Mesenteric fat pad (tissue), 1 donor: Measurements from ENCODE around the gene MOB3B. TPM values are rescaled to one million over a fixed set of nuclear protein-coding genes. Genes with fewer than 3 reads are reported as not detected.
"Not testable (repeated sequence)": the region's sequence is repeated elsewhere in the genome, so short reads cannot be mapped to it uniquely, and the experiment has no call there.

Source experiments
- DNase-seq: peaks from one replicate; pipeline ENCODE4 v3.0.0-alpha.2; 2020; ENCODE audit warnings: low spot score
- total RNA-seq: library from RNA; stranded (reverse); fragmentation: NEBNext Ultra II Directional; extraction: Animal tissue kit (Norgen Biotek cat#: 25700); gene quantifications from one replicate; pipeline ENCODE4 v1.2.1, GENCODE V29; 2021
- donor health status: DM: yes; HTN: yes; CAD: no.

Gene MOB3B
- total RNA-seq, 1 donor from 2014 or later = 3.8 TPM

DNA sequence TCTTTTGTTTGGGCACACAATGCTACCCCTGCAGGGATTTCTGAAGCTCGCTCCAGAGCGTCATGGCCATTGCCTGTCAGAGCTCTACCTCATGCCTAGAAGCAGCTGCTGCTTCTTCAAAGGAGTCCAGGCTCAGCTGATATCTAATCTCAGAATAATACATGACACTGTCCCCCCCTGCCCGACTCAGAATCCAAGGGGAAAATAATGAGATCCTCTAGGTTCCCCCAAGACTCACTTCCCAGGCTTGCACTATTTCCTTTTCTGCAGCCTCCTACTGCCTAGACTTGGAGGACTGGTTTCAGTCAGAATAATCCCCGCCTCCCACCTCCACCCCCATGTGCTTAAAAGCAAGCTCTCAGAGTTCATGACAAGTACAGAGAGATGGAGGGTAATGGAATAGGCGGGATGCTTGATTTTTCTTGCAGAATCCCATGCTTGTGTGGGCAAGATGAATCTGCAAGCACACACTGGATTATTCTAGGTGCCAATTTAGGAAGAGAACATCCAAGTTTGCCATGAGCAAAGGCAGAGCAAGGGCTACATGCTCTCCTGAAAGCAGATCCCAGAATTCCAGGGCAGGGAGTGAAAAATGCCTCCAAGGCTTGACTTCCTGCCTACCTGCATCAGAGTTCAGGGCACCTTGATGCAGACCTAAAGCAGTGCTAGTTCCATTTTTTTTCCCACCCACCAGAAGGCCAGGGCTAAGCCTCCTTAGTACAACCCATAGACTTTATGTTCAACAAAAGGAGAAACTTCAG, 102.9 kb downstream of the MOB3B start:
- no peak for DNase-seq

DNA sequence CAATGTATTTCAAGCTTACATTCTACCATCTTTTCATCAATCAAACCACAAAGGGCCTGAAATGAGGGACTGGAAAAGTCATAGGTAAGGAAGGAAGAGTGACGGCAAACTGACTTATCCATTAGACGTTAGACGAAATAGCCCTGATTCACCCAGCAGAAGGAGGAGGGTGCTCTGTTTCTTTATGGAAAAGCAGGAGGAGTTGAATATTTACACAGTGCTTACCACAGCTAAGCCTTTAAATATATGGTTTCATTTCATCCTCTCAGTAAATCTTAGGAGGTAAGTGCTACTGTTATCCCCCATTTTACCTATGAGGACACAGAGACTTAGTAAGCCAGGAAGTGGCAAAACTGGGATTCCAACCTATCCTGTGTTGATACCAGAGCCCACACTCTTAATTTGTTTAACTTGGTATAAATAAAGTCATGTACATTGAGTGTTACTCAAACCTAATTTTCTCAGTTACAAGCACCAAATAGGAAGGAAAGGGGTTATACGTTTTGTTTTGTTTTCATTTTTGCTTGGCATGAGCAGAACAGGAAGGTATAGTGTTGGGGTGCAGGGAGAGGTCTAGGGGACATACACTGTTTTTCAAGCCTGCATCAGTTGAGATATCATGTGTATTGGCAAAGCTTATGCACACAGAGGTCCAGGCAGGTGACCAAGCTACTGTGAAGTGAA, 103.6 kb downstream of the MOB3B start:
- no peak for DNase-seq

DNA sequence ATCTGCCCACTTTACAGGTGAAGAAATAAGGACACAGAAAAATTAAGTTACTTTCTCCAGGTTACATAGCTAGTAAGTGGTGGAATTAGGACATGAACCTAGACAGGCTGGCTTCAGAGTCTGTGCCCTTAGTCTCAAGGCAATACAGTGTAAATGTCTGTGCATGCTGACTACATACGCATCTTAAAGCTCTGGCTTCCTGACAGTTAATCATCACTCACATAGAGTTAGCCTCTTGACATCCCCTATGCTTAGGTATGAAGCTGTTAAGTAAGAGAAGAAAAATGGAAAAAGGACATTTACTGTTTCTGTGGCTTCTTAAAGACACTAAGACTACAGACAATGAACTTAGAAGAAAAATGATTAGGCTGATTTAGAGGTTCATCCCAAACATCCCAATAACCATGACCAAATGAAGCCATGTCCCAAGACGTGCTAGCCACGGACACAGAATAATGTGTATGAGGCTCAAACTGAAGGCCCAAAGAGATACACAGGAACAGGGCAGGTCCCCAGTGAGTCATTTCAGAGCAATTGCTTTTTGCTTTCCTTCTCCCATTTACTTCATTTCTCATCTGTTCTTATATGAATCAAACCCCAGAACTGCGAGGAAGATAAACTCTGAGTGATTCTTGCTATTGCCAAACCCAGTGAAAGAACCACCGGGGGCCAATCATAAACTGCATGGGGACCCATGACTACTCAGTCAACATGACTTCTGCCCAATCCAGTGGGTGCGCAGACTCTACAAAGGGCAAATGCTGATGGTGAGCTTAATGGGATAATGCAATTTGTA, 105.5 kb downstream of the MOB3B start:
- no peak for DNase-seq

DNA sequence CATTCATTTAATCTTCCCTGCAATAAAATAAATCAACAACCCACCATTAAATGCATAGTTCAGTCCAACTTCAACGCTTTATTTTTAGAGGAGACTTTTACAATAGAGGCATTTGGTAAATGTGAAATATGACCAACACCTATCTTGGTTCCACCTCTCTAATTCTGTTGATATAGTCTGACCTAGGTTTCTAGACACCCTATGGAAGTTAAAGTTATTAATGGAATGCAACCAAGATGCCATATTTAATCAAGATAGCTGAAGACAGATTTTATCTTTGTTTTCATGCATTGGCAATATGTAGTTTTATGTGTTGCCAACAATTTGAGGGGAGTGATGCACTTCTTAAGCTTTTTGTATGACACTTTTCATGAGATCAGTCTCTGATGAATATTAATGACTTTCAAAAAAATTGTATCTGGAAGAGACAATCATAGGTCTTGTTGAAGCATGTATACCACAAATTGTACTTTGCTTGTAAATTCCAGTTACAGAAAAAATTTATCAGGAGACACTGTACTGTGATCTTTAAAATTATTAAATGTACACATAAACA, 107.3 kb downstream of the MOB3B start:
- no peak for DNase-seq

DNA sequence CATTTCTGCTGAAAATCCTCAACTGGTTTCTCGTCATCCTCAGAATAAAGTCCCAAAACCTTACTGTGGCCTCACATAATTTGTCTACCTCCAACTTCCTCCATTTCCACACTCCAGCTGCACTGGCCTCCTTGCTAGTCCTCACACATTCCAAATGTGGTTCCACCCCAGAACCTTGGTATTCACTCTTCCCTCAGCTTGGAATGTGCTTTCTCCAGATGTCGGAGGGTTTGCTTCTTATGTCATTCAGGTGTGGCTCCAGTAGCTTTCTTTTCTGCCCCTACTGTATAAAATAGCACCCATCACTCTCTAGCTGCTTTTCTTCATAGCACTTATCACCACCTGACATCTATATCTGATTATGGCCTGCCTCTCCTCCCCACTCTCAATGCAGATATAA, 108.0 kb downstream of the MOB3B start:
- DNase-seq = no peak

DNA sequence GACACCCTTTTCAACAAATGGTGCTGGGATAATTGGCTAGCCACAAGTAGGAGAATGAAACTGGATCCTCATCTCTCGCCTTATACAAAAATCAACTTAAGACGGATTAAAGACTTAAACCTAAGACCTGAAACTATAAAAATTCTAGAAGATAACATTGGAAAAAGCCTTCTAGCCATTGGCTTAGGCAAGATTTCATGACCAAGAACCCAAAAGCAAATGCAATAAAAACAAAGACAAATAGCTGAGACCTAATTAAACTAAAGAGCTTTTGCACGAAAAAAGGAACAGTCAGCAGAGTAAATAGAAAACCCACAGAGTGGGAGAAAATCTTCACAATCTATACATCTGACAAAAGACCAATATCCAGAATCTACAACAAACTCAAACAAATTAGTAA, 110.1 kb downstream of the MOB3B start:
- DNase-seq = not testable (repeated sequence)

DNA sequence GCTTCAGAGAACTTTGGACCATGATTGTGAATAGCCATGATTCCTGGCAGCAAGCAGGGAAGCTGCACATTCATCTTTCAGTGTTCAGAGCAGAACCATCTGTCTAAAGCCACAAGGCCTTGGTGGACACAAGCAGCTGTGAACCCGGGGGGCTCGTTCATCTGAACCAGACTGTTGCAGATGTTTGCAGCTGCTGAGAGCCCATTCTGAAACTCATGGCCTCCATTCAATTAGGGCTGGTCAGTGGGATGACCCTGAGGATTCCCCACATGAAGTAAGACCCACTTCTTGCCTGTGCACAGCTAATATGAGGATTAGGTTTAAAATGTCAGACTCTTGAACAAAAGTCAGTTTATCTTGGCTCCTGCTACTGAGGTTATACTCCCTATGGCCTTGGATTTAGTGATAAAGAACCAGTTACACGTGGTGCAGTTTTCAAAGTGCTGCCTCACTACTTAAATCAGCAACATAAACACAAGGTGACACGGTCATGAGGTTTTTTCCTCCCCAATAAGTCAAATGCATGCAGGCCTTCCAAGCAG, 115.3 kb downstream of the MOB3B start:
- no peak for DNase-seq

DNA sequence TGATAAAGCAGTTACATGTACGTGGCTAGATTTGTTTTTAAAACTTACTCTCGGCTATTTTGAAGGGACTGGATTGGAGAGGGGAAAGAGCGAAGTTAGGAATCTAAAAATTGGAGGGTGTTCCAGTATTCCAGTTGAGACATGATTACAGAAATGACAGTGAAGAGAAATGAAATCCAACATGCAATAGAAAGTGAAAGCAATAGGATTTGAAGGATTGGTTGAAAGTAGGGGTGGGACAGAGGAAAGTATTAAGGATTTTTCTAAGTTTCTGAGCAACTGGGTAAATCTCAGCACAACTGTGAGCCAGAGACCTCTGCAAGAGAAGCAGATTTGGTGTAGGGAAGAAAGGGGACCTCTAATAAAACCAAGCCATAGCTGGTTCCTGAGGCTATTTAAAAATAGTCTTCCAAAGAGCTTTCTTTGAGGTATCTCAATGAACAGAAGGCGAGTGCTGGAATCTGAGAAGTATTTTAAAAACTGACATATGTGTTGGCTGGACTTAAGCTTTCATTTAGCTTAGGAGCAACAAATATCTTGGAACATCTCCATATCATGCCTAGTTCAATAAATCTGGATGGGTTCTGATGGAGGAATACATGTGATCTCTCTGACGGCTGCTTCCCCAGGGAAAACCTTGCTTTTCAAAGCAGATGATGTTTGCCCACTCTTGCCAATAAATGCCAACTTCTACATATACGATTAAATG, 115.9 kb downstream of the MOB3B start:
- no peak for DNase-seq

DNA sequence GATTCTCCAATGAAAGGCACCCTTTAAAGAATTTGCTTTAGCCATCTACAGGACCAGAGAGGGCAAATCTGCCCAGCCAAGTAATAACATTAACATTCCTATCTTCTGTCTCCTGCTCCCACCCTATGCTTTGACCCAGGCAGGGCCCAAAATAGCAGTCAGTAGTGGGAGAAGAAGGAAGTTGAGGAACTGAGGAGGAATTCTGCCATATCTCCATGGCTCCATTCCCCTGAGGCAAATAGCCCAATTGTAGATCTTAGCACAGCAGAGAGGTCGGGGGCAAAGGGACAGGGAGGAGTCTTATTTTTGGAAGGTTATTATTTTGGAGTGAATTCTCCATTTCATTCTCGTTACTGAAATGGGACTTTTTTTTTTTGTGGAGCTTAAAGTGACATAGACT, 116.7 kb downstream of the MOB3B start:
- no peak for DNase-seq

DNA sequence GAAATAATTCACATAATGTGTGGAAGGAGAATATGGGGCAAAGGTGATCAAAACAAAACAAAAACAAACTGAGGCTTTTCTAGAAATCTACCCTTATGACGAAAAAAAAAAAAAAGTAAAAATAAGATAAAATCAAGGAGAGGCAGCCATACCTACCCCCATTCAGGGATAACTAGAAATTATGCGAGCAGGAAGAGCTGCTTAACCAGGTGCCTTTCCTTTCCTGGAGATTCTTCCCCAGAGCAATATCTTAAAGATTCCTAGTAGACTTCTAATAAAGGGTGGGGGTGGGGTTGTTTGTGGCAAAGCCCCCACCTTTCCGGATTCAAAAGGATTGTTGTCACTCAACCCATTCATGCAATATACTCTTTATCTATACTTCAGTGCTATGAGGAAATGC, 117.5 kb downstream of the MOB3B start:
- no peak for DNase-seq

DNA sequence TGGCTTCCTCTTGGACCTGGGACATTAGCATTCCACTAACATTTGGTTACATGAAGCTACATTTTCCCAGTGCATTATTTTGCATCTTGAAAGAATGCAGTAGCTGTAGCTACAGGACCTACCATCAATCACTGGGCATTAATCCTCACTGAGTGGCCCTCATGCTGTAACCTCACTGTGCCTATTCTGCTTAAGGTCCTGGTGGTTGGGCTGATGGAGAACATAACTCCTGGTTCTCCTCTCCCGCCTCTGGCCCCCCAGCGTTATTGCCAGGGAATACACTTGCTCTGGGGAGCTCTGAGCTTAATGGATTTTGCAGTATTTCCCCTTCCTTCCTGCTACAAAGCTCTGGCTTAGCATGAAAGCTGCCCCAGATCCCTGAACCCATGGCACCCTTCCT, 121.1 kb downstream of the MOB3B start:
- DNase-seq = no peak

DNA sequence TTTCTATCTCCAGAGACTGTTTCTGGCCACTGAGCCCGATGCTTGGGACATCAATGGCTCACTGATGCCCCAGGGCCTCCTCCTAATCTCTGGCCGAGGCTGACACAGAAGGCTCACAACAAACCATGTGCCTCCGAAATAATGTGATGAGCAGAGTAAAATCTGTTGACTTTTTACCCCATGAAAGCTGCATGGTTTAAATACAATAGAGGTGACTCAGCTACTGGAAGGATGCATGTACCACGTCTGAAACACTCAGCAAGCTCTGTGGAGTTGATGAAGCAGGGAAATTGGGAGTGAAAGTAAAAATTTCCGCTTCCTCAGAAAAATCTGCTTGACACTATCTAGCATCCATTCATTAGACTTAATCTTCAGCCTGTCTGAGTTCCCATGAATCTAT, 121.6 kb downstream of the MOB3B start:
- no peak for DNase-seq

DNA sequence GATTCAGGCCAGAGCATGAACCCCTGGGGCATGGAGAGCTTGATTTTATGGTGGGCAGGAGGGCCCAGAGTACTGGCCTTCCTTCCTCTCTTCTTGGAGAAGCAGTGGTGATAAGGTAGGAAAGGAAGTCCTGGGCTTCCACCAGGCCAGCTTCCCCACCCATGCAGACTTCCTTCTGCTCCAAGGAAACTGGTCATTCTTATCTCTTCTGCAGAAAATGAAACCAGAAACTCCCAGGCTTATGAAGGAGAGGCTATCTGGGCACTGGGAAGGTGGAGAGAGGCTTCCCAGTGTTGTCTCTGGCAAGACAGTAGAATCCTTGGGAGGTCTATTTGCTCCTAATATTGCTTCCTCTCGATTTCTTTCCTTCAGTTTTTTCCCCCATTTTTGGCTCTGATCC, 122.1 kb downstream of the MOB3B start:
- no peak for DNase-seq

DNA sequence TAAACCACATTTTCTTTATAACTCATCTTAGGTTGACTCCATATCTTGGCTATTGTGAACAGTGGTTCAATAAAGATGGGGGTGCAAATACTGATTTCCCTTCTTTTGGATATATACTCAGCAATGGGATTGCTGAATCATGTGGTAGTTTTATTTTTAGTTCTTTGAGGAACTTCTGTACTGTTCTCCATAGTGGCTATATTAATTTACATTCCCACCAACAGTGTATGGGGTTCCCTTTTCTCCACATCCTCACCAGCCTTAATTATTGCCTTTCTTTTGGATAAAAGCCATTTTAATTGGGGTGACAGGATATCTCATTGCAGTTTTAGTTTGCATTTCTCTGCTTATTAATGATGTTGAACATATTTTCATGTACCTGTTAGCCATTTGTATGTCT, 125.0 kb downstream of the MOB3B start:
- no peak for DNase-seq

DNA sequence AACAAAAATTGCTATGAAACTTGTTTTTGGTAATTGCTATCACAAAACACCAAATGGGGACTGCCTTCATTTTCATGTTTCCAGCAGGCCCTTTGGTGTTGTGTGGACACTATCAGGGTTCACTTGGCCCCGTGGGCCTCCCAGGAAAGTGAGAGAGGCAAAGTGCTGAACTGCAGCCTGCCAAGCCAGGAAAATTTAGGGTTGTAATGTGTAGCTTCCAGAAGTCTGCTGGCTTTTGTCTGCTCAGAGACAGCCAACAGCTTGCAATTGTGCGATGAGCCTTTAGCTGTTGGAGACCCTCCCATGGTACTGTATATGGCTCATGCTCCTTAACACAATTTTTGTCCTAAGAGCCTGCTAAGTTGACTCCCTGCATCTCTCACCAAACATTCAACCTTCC, 127.0 kb downstream of the MOB3B start:
- DNase-seq = no peak

DNA sequence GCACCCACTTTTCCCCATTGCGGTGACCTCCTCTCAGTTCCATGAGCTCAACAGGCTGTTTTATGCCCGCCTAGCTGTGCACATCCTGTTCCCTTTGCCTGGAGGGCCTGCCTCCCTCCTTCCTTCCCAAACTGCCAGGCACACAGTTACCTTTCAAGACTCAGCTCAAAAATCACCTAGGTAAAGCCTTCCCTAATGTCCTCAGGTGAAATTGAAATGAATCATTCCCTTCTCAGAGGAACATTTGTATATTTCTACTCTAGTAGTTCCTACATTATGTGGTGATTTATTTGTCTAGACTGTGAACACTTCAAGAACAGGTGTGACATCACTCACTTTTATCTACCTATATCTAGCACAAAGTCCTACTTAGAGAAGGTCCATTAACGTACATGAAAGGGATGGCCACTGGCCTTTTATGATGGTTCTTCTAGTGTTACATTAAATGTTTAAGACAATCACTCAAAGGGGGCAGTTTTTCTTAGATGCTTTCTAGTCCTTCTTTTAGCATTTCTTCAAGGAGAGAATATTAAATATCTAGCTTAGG, 129.2 kb downstream of the MOB3B start:
- no peak for DNase-seq

DNA sequence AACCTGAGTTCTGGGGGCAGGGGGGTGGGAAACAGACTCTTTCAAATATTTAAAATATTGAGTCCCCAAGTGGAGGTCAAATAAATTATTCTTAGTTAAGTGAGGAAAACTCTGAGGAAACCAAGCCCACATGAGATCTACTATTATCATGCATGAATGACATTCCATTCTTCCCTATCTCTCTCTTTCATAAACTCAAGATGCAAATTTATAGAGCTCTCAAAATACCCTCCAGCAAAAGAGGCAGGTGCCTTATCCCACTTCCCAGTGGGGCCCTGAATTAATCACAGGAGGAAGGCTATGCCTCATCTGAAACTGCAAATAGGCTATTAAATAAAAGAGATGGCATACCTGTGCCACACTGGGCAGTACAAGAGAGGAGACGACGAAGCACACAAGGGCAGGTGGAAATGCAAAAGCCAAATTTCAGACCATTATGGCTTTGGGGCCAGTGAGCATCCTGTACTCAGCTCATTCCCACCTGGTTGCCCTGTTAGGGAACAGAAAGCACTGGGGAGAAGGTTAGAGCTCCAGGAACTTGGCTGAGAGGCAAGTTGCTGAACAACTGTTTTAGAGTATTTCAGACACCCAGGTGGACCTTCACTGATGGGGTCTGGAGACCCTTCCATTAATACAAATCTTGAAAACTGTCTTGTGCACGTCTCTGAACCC, 130.5 kb downstream of the MOB3B start:
- no peak for DNase-seq

DNA sequence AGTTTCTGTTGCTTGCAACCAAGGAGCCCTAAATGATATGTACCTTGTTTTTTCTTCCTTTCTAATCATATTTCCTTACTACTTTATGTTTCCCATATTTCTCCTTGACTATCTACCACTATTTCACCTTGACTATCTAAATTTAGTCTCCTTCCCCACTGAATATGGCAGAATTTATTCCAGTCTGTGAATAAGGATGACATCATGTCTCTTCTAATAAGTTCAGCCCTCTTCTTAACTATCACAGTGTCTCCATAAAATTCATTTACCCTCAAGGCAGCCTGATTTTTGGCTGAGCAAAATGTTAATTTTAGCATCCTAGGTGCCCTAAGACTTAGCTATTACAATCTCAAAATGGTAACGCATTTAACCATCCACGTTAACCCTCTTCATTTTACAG, 133.1 kb downstream of the MOB3B start:
- no peak for DNase-seq

DNA sequence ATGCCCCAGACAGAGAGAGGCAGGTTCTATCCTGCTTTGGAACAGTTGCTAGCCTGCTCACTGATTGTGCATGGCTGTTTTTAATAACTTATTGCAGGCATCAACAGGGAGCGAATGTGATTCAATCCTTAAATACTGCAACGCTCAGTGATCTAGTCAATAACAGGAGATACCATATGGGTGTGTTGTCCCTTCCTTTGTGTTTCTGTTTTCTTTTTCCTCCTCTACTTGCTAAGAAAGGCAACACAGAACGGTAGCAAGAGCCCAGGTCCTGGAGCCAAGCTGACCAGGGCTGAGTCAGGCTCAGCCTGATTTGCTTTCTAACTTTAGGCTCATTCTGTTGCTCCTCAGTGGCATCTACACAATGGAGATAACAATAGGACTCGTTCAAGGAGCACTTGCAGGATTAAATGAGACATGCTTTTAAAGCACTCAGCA, 134.1 kb downstream of the MOB3B start:
- DNase-seq = no peak

DNA sequence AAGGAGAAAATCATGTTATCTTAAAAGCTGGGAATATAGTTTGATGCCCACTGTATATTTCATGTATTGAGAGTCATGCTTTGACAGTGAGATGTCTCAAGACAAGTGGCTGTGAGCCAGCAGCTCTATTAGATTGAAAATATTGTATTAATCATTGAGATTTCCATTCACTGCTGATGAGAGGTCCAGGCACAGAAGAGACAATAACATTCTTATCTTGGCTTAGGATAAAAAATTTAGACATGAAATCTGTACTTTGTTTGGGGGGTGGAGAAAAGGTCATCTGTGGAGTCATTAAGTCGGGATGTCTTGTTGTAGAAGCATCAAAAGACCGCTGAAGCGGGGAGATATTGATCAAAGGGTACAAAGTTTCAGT, 134.8 kb downstream of the MOB3B start:
- no peak for DNase-seq
